PFSK-1 (cell line): ENCODE data around the gene RAD21L1.

ENCODE experiments used
- FOXP2 ChIP-seq: optimal IDR thresholded peaks from 2 replicates; pipeline ENCODE3; 2011; ENCODE audit warnings: borderline replicate concordance, control low read depth, inconsistent platforms; ENCODE audit not compliant: insufficient read depth; ENCODE audit errors: extremely low read length, extremely low read depth
- TF ChIP-seq, protein P1 (sequence below), 2 experiments: IDR thresholded peaks; 2 replicates each; pipeline versions ENCODE4 v1.6.1 to v1.8.0; 2011 to 2012; ENCODE audit warnings: low read depth in 2 of 2, low read length in 2 of 2, control low read depth in 1 of 2, inconsistent platforms in 1 of 2, mild to moderate bottlenecking in 1 of 2, moderate library complexity in 1 of 2; ENCODE audit not compliant: insufficient read depth in 1 of 2

DNA sequence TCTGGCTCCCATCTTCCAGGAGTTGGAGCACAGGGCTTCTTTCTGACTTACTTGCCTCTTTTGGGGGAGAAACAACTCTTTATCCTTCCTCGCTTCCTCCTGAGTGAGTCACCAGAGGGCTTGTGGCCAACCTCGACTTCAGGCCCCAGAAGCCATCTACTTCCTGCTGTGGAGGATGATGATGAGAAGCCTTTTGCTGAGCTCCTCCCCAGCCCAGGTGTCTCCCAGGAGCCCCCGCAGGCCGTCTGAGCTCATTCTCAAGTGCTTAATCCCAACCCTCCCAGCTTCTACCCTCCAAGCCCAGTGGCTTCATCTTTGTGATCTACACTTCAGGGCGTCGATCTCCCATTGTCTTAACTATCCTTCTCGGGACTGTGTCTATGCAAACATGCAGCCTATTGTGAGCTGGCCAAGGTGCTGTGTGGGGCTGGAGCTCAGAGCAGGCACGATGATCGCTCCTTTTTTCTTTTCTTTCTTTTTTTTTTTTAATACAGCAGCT, 75.2 kb downstream of the RAD21L1 start:
- TF ChIP-seq FOXP2 = no peak
- TF ChIP-seq, protein P1, sequence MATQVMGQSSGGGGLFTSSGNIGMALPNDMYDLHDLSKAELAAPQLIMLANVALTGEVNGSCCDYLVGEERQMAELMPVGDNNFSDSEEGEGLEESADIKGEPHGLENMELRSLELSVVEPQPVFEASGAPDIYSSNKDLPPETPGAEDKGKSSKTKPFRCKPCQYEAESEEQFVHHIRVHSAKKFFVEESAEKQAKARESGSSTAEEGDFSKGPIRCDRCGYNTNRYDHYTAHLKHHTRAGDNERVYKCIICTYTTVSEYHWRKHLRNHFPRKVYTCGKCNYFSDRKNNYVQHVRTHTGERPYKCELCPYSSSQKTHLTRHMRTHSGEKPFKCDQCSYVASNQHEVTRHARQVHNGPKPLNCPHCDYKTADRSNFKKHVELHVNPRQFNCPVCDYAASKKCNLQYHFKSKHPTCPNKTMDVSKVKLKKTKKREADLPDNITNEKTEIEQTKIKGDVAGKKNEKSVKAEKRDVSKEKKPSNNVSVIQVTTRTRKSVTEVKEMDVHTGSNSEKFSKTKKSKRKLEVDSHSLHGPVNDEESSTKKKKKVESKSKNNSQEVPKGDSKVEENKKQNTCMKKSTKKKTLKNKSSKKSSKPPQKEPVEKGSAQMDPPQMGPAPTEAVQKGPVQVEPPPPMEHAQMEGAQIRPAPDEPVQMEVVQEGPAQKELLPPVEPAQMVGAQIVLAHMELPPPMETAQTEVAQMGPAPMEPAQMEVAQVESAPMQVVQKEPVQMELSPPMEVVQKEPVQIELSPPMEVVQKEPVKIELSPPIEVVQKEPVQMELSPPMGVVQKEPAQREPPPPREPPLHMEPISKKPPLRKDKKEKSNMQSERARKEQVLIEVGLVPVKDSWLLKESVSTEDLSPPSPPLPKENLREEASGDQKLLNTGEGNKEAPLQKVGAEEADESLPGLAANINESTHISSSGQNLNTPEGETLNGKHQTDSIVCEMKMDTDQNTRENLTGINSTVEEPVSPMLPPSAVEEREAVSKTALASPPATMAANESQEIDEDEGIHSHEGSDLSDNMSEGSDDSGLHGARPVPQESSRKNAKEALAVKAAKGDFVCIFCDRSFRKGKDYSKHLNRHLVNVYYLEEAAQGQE (IDR thresholded peaks at IDR 0.05; ENCODE audit: insufficient read depth in 1 of 2, low read depth in 2 of 2, low read length in 2 of 2) = peak in 1 of 2 experiments; percentile 78; a peak in 2 of 4 replicates
